ENCODE data around the gene ATP2B2.

Gene ATP2B2

GRCh38 chr3:10363935-10364334 lies 141.5 kb downstream of the ATP2B2 start:
- DNase-seq (ENCODE audit: low read depth): no peak

- no peak for DNase-seq (ENCODE audit: low read depth)
Observed at GRCh38 chr3:10361375-10361774, 144.0 kb downstream of the ATP2B2 start.

GRCh38 chr3:10360478-10360877 lies 144.9 kb downstream of the ATP2B2 start:
- no peak for DNase-seq (ENCODE audit: low read depth)

DNA sequence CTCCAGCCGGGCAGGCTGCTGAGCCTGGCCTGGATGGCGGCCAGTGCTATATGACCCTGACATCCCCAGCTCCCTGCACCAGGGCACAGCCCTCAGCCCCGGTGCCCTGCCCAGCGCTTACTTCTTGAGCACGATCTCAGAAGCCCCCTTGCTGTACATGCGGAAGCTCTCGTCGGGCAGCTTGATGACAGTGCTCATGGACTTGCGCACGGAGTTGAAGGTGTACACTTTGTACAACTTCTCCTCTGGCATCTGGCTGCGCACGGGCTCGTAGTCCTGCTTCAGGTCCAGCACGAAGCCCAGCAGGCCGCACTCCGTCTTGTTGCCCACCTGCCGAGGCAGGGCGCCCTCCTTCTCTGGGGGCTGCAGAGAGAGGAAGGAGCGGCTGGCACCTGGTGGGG lies 145.6 kb downstream of the ATP2B2 start:
- DNase-seq (ENCODE audit: low read depth): no peak

DNA sequence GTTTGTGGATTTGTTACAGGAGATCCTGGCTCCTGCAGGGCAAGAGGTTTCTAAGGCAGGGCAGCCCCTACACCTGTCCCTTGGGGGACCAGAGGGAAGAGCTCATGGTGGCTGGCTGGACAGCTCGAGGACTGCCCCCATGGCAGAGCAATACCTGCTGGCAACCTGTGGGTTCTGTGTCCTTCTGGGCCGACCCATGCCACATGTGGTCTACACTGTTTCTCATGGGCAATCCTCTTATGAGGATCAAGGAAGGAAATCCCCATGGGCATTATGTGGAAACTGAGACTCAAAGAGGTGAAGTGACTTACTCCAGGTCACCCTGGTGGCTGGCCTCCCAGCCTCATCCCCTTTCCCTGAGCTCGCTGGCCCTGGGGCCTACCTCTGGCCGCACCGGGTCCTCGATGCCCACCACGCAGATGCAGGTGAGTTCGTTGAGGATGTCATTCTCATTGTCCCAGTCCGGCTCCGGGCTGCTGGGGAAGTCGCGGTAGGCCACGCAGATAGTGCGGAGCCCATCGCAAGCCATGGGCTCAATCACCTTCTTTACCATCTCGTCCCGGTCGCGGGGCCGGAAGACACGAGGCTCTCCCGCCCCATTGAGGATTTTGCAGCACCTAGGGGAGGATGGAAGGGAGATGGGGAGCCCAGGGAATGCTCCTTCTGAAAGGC lies 146.9 kb downstream of the ATP2B2 start:
- no peak for DNase-seq (ENCODE audit: low read depth)

DNA sequence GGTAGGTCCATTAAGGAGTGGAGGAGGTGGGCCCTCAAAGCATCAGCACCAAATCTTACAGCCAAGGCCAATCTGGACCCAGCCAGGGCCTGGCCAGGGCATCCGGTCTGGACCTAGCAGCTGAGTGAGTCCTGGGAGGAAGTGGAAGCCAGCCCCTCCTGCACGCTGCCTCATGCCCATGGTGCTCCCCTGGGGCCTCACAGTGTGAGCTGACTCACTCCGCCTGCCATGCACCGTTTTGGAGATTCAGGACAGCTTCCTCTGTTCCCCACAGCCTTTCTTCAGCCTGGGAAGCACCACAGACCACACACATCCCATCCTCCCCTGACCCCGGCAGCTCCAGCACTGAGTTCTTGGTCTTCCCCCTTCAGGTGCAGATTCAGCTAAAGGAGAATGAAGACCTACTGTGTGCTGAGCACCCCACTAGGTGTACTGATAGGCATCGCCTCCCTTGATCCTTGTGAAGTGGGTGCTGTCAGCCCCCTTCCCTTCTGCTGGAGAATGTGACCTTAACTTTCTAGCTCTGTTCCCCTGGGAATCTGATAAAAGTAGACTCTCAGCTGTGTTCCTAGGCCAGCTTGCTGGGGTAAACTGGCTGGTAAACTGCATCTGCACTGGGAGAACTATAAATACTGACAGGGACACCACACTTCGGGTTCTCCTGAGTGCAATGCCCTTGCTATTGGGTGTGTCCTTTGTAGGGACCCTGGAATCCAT lies 147.6 kb downstream of the ATP2B2 start:
- no peak for DNase-seq (ENCODE audit: low read depth)

GRCh38 chr3:10357095-10357494 lies 148.3 kb downstream of the ATP2B2 start:
- DNase-seq (ENCODE audit: low read depth): no peak

DNA sequence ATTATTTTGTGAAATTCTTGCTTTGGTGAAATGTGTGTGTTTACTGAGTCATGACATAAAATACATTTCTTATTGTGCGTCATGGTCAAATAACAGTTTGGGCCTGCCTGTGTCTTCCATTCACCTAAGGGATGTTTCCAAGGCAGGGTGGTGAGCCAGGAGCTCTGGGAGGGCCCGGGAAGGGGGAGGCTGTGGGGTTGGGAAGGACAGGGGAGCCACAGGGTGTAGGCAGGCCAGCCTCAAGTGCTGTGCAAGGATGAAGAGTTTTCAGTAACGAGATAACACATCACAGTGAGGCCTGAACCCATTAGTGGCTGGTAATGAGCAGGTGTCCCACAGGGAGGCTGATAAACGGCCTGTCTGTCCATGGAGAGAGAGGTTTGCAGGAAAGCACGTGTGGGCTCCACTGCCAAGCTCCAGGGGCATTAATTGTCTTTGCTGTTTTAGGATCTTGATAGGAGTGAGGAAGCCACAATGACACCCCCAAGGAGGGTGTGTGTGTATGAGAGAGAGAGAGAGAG lies 148.9 kb downstream of the ATP2B2 start:
- no peak for DNase-seq (ENCODE audit: low read depth)

DNA sequence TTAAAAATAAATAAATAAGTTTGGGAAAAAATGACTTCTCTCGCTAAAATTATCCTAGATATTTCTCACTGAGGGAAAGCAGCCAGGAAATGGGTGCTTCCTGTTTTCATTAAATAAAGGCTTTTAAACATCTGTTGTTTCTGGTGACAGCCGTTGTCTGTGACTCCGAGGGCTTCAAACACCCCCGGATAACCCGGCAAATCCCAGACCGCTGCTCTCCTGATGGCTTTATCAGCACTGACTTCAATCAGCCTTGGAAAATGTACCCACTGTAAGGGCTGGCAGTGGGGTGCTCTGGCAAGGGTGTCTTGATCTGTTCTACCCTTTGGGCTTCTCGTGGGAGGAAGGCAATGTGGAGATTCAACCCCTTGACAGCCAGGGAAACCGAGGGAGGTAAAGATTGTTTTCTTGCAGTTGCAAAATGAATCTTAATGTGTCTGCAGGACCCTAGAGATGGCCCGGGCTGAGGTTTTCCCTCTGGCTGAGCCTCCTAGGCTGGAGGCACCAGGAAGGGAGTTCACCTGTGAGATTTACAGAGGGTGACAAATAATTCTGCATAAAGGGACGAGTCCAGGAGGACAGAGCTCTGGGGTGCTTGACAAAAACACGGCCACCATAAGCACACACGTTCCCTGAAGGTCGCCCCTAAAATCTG lies 150.9 kb downstream of the ATP2B2 start:
- no peak for DNase-seq (ENCODE audit: low read depth)

- no peak for DNase-seq (ENCODE audit: low read depth)
Observed at GRCh38 chr3:10353661-10354360, 151.6 kb downstream of the ATP2B2 start.

DNA sequence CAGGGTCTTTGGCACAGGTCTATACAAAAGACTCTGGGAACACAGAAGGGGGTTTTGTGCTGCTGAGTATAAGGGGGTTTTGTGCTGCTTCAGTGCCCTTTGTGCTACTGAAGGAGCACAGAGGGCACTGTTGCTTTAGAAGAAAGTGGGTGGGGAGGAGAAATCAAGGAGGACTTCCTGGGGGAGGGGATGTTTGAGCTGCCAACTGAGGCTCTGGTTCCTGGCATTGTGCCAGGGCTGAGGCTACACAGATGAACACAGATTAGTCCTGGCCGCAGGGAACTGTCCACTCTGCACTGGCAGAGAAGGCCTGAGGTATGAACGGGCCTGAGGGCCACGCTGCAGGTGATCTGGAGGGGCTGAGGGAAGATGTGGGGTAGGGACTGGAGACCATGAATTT lies 152.2 kb downstream of the ATP2B2 start:
- DNase-seq (ENCODE audit: low read depth): no peak

GRCh38 chr3:10352146-10352911 lies 153.1 kb downstream of the ATP2B2 start:
- DNase-seq (ENCODE audit: low read depth): no peak

GRCh38 chr3:10351013-10351735 lies 154.2 kb downstream of the ATP2B2 start:
- DNase-seq (ENCODE audit: low read depth): no peak

- no peak for DNase-seq (ENCODE audit: low read depth)
Observed at GRCh38 chr3:10350324-10350985, 154.9 kb downstream of the ATP2B2 start.

DNA sequence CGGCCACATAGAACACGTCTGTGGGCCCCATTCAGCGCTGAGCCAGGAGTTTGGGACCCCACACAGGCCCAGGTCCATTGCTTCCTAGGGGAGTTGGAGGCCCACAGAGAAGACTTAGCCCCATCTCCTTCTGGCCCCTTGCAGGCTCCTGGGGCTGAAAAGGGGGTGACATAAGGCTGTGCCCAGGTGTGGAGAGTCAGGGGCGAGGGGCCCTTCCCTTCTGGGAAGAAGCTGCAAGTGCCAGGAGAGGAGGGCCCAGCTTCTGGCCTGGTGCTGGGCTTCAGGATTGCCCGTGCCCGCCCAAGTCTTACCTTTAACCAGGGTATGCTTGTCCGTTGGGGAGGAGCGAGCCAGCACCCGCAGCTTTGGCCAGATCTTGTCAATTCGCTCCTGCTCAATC lies 155.6 kb downstream of the ATP2B2 start:
- no peak for DNase-seq (ENCODE audit: low read depth)

DNA sequence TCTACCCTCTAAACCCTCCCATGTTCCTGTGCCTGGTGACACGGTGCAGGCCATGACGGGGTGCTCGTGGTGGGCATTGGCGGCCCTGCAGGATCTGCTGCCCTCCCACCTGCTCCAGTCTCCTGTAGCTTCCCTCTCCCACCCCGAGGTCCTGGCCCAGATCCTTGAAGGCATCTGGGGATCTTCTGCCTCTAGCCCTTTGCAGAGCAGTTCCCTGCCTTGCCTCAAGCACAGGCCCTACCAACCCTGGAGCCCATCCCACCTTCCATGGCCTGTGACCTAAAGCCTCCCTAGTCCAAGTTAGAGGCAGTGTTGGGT lies 157.0 kb downstream of the ATP2B2 start:
- DNase-seq (ENCODE audit: low read depth): no peak

- DNase-seq (ENCODE audit: low read depth): no peak
Observed at GRCh38 chr3:10347648-10348403, 157.6 kb downstream of the ATP2B2 start.

- no peak for DNase-seq (ENCODE audit: low read depth)
Observed at GRCh38 chr3:10345911-10346310, 159.5 kb downstream of the ATP2B2 start.

DNA sequence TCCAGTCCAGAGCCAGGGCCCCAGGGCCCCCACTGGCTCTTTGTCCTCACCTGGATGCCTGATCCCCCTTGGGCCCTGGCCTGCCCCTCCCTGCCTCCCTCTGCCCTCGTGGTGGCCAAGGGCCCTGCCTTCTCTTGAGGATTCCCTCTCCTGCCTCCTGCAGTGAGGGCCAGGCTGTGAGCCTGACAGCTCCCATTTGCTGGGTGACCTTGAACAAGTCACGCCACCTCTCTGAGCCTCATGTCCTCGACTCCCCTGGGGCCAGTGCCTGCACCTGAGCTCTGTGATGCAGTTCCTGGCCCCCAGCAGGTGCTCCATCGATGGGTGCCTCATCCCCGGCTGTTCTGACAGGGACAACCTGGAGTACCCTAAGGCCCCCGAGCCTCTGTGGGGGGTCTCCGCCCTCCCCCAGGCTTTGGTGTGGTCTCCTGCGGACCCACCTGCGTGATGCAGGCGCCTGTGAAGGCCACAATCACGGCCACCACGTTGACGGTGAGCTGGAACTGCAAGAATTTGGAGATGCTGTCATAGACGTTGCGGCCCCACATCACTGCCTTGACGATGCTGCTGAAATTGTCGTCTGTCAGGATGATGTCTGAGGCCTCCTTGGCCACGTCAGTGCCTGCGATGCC lies 160.3 kb downstream of the ATP2B2 start:
- no peak for DNase-seq (ENCODE audit: low read depth)
